Body of pancreas (tissue), 4 donors: Measurements from ENCODE around the gene RASGRF1.

Experiments used
- POLR2A ChIP-seq, 3 donors: fragments of 450-650 bp; IDR thresholded peaks; one replicate each; pipeline ENCODE4 v1.6.1; 2016; ENCODE audit warnings: antibody characterized with exemption in 3 of 3, mild to moderate bottlenecking in 2 of 3
- TF ChIP-seq, protein P1 (sequence below), 7 experiments: fragments of 450-650 bp in 4 of 7; fragments of 200-600 bp in 3 of 7; sonication (generic) in 3 of 7; IDR thresholded peaks; one replicate each; pipeline ENCODE4 v1.5.1; 2016 to 2019; ENCODE audit warnings: antibody characterized with exemption in 7 of 7

DNA sequence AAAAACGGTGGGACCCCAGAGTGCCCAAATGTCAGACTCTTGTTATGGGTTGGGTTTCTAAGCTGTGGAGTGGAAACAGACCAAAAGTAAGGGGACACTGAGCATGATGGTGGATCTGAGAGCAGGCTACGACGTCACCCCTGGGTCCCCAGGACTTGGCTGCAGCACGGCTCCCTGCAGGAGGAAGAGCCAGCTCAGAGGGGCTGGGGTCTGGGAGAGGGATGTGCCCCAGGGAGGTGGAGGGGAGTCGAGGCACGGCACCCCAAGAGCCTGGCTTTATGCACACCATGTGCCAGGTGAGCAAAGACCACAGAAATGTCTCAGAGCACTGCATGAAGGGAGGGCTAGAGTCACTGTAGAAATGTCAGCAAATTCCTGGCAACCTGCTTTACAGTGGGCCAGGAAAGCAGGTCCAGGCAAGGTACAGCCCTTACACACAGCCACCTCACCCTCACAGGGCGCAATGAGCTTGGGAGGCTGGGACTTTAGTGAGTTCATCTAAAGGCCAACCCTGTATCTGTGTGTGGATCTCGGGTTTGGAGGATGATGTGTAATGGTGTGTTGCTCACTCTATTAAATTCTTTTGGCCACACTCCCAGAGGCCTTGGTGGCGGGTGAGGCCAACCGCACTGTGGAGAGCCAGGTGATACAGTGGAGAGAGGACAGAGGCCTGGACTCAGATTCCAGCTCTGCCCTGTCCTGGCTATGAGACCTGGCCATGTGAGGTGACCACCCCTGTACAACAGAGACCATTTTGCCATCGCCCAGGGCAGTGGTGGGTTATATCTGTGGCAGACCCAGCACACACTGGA is 159.8 kb downstream of the RASGRF1 start:
- TF ChIP-seq, protein P1, sequence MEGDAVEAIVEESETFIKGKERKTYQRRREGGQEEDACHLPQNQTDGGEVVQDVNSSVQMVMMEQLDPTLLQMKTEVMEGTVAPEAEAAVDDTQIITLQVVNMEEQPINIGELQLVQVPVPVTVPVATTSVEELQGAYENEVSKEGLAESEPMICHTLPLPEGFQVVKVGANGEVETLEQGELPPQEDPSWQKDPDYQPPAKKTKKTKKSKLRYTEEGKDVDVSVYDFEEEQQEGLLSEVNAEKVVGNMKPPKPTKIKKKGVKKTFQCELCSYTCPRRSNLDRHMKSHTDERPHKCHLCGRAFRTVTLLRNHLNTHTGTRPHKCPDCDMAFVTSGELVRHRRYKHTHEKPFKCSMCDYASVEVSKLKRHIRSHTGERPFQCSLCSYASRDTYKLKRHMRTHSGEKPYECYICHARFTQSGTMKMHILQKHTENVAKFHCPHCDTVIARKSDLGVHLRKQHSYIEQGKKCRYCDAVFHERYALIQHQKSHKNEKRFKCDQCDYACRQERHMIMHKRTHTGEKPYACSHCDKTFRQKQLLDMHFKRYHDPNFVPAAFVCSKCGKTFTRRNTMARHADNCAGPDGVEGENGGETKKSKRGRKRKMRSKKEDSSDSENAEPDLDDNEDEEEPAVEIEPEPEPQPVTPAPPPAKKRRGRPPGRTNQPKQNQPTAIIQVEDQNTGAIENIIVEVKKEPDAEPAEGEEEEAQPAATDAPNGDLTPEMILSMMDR (IDR thresholded peaks at IDR 0.05), result no peak
- no peak for TF ChIP-seq POLR2A (IDR thresholded peaks at IDR 0.05)
